Activated B cell treated with CpG ODN at 0.5 μM for 24 hours (primary cell): ENCODE data around the gene OR4S2. TPM values are rescaled to one million over a fixed set of nuclear protein-coding genes. Genes with fewer than 3 reads are reported as not detected.

ENCODE experiments used
- ATAC-seq: fragments of 200-7000 bp; cut with Tn5 transposase; one replicate; pipeline ENCODE4 v1.10.0; 2021; ENCODE audit warnings: low read depth, mild to moderate bottlenecking, moderate library complexity
- CTCF ChIA-PET: fragments of 350-600 bp; sonication (Branson Sonifier 250); formaldehyde crosslinking; loops from one replicate; lab custom pipeline; 2021; ENCODE audit warnings: antibody characterized with exemption; lab: Charles Lee
- POLR2A ChIA-PET: fragments of 350-600 bp; sonication (Branson Sonifier 250); formaldehyde crosslinking; loops from one replicate; lab custom pipeline; 2021; ENCODE audit warnings: antibody characterized with exemption; lab: Charles Lee
- DNase-seq: peaks from one replicate; pipeline ENCODE4 v3.0.0; 2022
- H3K27ac Mint-ChIP-seq: one replicate; pipeline ENCODE4 v1.8.0; 2020; ENCODE audit warnings: mixed read lengths
- H3K27me3 Mint-ChIP-seq: one replicate; pipeline ENCODE4 v1.8.0; 2021; ENCODE audit warnings: mixed read lengths
- H3K36me3 Mint-ChIP-seq: one replicate; pipeline ENCODE4 v1.8.0; 2021; ENCODE audit warnings: low read depth, mixed read lengths
- H3K4me1 Mint-ChIP-seq: one replicate; pipeline ENCODE4 v1.8.0; 2021; ENCODE audit warnings: mixed read lengths
- H3K4me3 Mint-ChIP-seq: one replicate; pipeline ENCODE4 v1.8.0; 2020; ENCODE audit warnings: mild to moderate bottlenecking, mixed read lengths
- H3K9me3 Mint-ChIP-seq: one replicate; pipeline ENCODE4 v1.8.0; 2020; ENCODE audit warnings: mixed read lengths
- intact Hi-C: fragments of 100-400 bp; cut with micrococcal nuclease; formaldehyde crosslinking; loops from one replicate; pipeline ENCODE4 v1.15.1; 2024
- total RNA-seq: library from RNA; stranded (reverse); gene quantifications from 2 replicates; pipeline ENCODE4 v1.2.3, GENCODE V29; 2022
- TF ChIP-seq, protein P1 (sequence below): fragments of 200-600 bp; IDR thresholded peaks from one replicate; pipeline ENCODE4 v1.8.0; 2022; ENCODE audit warnings: antibody characterized with exemption, mild to moderate bottlenecking

The OR4S2 gene
- total RNA-seq, 1 donor from 2014 or later: not detected

DNA sequence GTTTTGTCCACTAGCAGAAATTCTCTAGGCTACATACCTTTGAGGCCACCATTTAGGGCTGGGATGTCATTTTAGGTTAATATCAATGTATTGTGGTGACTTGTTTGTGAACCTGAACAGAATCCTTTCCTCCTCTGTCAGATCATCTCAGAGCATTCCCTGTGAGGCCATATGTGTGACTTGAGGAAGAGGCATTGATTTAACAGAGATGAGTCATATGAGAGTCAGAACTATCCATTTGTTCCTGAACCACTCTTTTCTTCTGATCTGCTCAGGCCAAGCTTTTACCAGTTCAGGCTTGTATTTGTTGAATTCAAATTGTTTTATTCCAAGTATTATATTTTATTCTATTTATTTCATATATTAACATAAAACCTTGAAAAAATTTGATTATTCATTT, 7.0 kb downstream of the OR4S2 start:
- intact Hi-C loops: no loop called here
- no peak overlapping the region for H3K27ac Mint-ChIP-seq
- peaks cover 5% of the 10 kb centered on the region for H3K4me1 Mint-ChIP-seq
- no peaks in the 10 kb centered on the region for H3K27me3 Mint-ChIP-seq
- no peaks in the 10 kb centered on the region for H3K36me3 Mint-ChIP-seq
- peaks cover 12% of the 10 kb centered on the region for H3K9me3 Mint-ChIP-seq
- CTCF ChIA-PET: no interaction called here
- DNase-seq (no peak), ATAC-seq (no peak)
- H3K4me3 Mint-ChIP-seq: no peak overlapping the region
- POLR2A ChIA-PET: no interaction called here
- TF ChIP-seq, protein P1, sequence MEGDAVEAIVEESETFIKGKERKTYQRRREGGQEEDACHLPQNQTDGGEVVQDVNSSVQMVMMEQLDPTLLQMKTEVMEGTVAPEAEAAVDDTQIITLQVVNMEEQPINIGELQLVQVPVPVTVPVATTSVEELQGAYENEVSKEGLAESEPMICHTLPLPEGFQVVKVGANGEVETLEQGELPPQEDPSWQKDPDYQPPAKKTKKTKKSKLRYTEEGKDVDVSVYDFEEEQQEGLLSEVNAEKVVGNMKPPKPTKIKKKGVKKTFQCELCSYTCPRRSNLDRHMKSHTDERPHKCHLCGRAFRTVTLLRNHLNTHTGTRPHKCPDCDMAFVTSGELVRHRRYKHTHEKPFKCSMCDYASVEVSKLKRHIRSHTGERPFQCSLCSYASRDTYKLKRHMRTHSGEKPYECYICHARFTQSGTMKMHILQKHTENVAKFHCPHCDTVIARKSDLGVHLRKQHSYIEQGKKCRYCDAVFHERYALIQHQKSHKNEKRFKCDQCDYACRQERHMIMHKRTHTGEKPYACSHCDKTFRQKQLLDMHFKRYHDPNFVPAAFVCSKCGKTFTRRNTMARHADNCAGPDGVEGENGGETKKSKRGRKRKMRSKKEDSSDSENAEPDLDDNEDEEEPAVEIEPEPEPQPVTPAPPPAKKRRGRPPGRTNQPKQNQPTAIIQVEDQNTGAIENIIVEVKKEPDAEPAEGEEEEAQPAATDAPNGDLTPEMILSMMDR: no peak

DNA sequence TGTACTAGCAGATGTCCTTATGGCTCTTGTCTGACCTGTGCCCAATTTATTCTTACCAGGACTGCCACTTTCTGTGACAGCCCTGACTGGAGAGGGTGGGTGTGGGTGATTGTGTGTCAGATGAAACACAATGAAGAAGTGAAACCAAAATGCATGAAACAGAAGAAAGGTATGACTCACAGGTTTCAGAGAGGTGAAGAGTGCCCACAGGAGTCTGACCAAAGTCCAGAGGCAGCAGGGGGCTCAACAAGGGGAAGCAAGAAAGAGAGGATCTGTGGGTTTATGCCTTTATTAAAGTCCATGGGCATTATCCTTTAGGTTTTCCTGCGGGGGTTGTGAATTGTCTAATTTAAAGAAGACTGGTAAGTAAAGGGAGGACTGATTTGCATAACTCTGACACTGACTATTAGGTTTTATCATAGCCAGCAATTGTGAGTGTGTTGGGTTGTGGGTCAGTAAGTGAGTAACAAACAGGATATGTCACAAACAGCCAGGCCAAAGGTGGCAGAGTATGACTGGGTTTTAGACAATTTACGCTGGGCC, 10.0 kb downstream of the OR4S2 start:
- intact Hi-C loops: no loop called here
- ChIA-PET CTCF (no interaction called here), POLR2A (no interaction called here)
- Mint-ChIP-seq H3K4me3 (no peak overlapping the region), H3K36me3 (no peaks in the 10 kb centered on the region), H3K4me1 (peaks cover 5% of the 10 kb centered on the region), H3K27ac (no peak overlapping the region), H3K9me3 (peaks cover 7% of the 10 kb centered on the region), H3K27me3 (no peaks in the 10 kb centered on the region)
- DNase-seq (no peak), ATAC-seq (peak; percentile 67)
- TF ChIP-seq, protein P1: no peak

DNA sequence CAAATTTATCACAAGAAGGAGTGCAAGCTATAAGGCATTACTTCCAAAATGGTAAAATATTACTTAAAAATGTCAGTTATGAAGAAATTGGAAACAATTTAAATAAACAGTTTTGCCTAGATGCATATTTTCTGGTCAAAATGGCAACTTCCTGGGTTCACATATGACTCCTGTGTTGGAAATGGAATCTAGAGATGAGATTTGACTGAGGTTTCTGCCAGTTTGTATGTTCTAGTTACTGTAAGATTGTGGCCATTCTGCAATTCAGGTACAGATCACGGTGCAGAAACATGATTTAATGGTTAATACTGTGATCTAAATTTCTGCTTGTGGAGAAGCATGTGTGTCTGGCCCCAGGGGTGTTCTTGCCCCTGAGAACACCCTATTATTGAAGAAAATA, 10.5 kb downstream of the OR4S2 start:
- H3K4me3 Mint-ChIP-seq: no peak overlapping the region
- H3K27ac Mint-ChIP-seq: no peak overlapping the region
- CTCF ChIA-PET: no interaction called here
- H3K4me1 Mint-ChIP-seq: peaks cover 5% of the 10 kb centered on the region
- no peaks in the 10 kb centered on the region for H3K36me3 Mint-ChIP-seq
- ATAC-seq (no peak), DNase-seq (no peak)
- H3K27me3 Mint-ChIP-seq: no peaks in the 10 kb centered on the region
- TF ChIP-seq, protein P1: no peak
- POLR2A ChIA-PET: no interaction called here
- H3K9me3 Mint-ChIP-seq: peaks cover 7% of the 10 kb centered on the region
- intact Hi-C loops: no loop called here

DNA sequence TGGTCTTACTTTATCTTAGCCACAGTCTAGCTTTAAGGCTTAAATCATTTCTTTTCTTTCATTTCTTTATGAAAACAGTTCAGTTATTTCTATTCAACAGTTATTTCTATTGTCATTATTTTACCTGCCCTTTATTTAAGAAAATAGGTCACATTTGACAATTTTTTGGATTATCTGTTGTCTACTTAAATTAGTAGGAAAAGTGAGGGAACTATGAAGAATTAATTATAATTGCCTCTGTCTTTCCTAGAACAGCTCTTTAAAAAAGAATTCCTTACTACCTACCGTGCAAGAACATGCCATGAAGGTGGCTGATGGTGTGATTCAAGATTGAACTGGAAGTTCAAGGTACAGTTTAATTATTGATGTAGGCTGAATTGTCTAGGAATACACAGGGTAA, 13.8 kb downstream of the OR4S2 start, which contains the start of gene OR4C6:
TSS of gene OR4C6 (plus strand) at position 301 of the 400 bp plus-strand sequence. CDS start 2,966 bp downstream, outside the sequence.
- H3K27ac Mint-ChIP-seq: no peak within 1 kb of the TSS
- intact Hi-C loops: no loop called here
- H3K36me3 Mint-ChIP-seq: no peaks in the 10 kb centered on the region
- TF ChIP-seq, protein P1: no peak
- H3K4me3 Mint-ChIP-seq: no peak within 1 kb of the TSS
- CTCF ChIA-PET: no interaction called here
- no peaks in the 10 kb centered on the region for H3K27me3 Mint-ChIP-seq
- POLR2A ChIA-PET: no interaction called here
- DNase-seq (no peak), ATAC-seq (no peak)
- H3K4me1 Mint-ChIP-seq: peaks cover 5% of the 10 kb centered on the region
- peaks cover 10% of the 10 kb centered on the region for H3K9me3 Mint-ChIP-seq

DNA sequence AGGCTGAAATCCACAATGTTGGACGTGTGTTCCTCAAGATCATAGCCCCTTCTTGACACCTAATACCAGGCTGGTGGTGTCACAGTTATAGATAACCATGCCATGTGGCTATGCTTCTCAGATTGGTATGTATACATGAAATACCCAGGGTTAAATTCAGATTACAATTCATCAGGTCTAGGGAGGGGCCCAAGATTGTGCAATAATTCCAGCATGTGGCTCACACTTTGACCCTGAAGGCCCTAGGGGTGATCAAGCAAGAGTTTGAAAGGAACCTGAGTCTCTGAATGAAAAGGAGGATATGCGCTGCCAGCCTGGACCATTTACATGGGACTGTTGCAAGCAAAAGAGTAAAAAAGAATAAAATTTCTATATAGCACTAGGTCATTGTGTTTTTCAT, 21.2 kb downstream of the OR4S2 start:
- Mint-ChIP-seq H3K9me3 (peaks cover 8% of the 10 kb centered on the region), H3K27ac (no peak overlapping the region), H3K4me1 (no peaks in the 10 kb centered on the region), H3K36me3 (no peaks in the 10 kb centered on the region), H3K27me3 (no peaks in the 10 kb centered on the region), H3K4me3 (no peak overlapping the region)
- ChIA-PET POLR2A (no interaction called here), CTCF (no interaction called here)
- TF ChIP-seq, protein P1: no peak
- intact Hi-C loops: no loop called here
- ATAC-seq: no peak
- DNase-seq: no peak
